GM19238 (cell line): Measurements from ENCODE around the gene L3MBTL1.

ENCODE experiments used
- DNase-seq: peaks from one replicate; pipeline ENCODE4 v3.0.0; 2011; ENCODE audit warnings: low spot score; ENCODE audit not compliant: insufficient read length

L3MBTL1 gene

DNA sequence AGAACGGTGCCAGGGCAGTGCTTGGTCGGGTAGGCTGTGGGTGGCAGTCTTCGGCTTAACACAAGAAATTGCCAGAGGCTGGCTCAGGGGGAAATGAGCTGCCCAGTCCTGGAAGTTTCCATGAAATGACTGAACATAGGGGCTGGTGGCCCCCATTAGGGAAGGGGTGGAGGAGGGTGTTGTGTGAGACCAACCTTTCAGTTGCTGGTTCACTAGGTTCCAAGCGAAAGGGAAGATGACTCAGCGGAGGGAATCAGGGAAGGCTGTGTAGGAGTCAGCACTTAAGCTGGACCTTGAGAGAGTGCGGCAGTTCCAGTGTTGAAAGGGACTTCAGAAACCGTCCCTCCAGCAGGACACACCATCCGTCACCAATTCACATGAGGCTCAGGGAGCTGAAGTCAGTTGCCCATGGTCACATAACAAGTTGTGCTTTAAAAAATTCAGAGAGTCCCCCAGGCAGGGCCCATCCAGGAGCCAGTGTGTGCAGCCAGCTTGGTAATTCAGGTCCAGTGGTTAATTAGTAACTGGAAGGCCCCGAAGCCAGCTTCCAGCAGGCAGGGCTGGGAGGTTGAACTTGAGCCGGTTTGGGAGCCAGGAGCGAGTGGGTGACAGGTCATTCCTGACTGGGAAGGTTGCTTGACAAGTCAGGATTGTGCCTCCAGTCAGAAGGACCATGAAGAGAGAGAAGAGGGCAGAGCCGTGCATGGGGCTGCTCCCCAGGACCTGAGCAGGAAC lies 51.1 kb downstream of the L3MBTL1 start, which contains the start of gene SGK2:
TSS of gene SGK2 (plus strand) at position 616 of the 735 bp plus-strand sequence. CDS start 7,469 bp downstream, outside the sequence.
- no peak for DNase-seq

DNA sequence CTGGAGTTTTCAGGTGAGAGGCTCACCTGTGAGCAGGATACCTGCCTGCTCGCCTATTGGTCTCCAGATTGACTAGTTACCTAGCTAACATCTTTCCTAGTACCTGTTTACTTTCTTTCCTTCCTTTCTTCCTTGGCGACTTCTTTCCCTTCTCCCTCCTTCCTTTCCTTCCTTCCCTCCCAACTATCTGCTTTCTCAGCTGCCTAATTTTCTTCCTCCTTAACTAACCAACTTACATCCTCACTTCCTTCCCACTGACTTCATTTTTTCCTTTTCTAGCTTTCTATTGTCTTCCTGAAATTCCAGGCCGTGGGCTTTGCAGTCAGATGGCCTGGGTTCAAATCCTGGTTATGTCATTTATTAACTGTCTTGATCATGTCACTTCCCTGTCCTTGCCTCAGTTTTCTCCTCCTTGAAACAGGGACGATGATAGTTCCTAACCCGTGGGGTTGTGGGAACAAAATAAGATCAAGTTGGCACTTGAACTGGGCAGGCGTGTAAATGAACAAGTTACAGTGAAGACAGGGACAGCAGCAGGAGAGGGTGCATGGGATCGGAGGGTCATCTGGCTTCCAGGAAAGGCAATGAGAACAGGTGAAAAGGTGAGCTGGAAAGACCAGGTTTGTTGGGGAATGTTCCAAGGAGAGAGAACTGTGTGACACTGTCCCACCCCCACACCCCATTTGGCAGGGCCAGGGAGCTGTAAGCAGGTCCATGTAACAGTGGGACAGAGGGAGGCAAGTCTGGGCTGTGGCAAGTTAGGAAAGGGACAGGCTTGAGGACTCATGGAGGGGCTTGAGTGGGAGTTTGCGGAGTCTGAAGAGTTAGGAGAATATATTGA lies 51.9 kb downstream of the L3MBTL1 start:
- no peak for DNase-seq

GRCh38 chr20:43560974-43561373 lies 53.5 kb downstream of the L3MBTL1 start:
- DNase-seq, result no peak

DNA sequence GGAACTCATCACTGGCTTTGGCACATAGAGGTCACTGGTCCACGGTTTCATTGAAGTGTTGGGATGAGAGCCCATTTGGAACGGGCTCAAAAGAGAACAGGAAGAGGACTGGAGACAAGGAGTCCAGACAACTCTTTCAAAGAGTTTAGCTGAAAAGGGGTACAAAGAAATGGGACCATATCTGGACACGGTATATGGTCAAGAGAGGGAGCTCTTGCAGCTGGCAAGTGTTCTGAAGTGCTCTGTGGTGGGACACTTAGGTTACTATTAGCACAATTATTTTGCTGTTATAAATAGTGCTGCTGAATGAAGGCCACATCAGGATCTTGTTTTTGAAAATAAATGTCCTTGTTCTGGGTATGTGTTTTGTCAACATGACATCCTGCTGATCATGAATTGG lies 55.9 kb downstream of the L3MBTL1 start:
- DNase-seq, result no peak

- DNase-seq, result no peak
Observed at GRCh38 chr20:43563991-43564390, 56.5 kb downstream of the L3MBTL1 start.

DNA sequence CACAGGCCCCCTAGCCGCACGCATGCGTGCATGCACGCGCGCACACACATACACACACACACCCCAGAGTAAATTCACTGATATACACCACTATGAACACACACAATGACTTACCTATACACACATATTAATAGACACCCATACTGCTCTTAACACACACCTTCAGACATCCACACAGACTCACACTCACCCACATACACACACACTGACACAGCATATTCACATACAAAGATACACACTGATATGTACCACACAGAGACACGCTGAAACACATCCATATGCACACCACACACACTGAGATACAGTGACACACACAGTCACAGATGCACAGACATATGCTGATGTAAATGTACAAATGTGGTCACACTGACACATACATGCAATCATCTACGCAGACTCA lies 57.0 kb downstream of the L3MBTL1 start:
- no peak for DNase-seq

DNA sequence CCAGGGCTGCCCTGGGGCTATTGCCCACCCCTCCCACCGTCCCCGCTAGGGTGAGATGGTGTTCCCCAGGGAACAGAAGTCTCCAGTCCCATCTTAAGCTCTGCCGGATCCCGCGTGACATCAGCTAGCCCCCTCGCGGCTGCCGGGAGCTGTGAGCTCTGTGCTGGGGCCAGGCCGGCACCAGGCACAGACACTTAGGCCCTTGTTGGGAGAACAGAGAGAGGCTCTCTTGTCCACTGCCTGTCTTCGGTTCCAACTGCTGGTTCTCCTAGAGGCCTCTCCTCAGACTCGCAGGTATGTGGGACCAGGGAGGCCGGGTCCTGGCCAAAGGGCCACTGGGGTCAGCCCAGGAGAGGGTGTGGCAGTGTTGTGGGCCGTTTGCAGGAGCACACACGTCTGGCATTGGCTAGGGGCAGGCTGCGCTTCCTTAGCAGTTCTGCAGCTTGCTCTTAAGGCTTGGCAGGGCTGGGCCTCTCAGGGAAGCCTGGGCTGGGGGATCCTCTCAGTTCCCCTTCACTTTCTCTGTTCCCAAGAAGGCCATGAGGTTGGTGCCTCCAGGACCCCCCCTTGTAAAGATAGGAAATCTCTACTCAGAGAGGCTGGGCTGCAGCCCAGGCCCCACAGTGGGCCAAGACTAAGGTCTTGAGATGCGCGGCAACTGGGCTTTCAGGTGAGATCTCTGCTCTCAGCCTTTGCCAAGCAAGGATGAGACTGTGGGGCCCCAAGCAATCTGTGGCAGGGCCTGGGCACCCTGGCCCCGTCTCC lies 57.7 kb downstream of the L3MBTL1 start:
- no peak for DNase-seq

DNA sequence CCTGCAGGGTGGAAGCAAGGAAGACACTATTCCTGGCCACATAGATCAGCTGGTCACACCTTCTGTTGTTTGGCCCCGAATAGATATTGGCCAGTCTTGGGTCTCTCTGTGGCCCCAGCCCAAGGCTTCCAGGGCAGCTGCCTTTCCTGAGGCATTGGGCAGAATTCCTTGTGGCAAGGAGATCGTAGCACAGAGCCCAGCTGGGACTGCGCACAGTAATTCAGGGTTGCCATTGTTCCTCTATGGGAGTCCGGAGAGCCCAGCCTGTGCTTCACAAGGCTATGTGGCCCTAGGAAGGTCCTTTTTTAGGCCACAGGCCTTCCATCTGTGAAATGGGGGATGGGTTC lies 58.2 kb downstream of the L3MBTL1 start:
- no peak for DNase-seq

GRCh38 chr20:43567477-43567876 lies 60.0 kb downstream of the L3MBTL1 start:
- no peak for DNase-seq

GRCh38 chr20:43568706-43569105 lies 61.2 kb downstream of the L3MBTL1 start:
- DNase-seq, result no peak

DNA sequence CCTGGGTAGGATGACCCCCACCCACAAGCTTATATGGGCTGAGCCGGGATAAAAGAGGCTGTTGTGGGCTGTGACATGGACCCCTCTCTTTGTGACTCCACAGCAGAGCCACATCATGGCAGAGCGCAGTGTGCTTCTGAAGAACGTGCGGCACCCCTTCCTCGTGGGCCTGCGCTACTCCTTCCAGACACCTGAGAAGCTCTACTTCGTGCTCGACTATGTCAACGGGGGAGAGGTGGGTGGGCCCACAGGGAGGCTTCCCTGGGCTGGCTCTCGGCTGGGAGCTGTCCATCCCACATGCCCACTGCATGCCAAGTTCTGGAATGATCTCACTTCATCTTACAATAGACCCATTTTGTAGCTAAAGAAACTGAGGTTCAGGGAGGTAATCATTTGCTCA lies 61.8 kb downstream of the L3MBTL1 start:
- DNase-seq, result no peak

- DNase-seq, result no peak
Observed at GRCh38 chr20:43570496-43570895, 63.0 kb downstream of the L3MBTL1 start.

DNA sequence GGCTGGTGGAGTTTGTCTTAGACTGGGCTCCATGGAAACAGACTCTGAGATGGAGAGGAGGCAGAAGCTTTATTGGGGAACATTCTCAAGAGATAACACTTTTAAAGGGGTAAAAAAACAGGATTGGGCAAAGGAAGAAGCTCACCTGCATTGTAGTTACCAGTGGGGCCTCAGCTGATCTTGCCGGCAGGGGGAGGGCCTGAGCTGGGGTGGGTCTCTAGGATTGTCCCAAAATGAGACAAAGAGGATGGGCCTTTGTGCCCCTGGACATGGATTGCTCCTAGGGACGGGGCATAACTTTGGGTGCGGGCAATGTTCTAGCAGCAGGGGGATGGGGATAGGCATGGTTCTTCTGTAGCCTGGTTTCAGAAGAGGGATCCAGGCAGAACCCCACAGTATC lies 63.8 kb downstream of the L3MBTL1 start:
- no peak for DNase-seq

DNA sequence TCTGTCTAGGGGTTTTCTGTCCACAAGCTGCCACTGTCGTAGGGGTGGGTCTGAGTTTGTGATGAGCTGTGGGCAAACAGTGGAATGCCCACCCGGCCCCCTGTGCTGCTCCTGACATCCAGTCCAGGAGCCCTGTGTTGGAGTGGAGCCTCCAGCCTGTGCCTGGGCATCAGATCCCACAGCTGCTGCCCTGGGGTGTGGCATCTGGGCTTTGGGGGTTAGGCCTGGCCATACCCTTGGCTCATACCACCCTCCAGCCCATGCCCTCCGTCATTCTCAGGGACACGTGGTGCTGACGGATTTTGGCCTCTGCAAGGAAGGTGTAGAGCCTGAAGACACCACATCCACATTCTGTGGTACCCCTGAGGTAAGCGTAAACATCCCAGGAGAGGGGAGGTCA lies 64.3 kb downstream of the L3MBTL1 start:
- no peak for DNase-seq

DNA sequence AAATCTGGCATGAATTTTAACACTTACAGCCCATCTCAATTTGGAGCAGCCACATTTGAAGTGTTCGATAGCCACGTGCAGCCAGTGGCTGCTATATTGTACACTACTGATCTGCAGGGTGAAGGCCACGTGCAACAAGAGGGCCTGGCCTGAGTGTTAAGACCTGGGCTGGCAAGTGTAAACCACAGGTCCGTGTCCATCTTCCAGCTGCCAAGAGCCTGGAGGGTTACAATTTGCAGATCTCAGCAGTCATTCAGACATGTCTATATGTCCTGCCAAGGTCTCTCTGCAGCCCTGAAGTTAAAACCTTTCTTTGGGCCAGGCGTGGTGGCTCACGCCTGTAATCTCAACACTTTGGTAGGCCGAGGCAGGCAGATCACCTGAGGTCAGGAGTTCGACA lies 65.4 kb downstream of the L3MBTL1 start:
- DNase-seq, result no peak

DNA sequence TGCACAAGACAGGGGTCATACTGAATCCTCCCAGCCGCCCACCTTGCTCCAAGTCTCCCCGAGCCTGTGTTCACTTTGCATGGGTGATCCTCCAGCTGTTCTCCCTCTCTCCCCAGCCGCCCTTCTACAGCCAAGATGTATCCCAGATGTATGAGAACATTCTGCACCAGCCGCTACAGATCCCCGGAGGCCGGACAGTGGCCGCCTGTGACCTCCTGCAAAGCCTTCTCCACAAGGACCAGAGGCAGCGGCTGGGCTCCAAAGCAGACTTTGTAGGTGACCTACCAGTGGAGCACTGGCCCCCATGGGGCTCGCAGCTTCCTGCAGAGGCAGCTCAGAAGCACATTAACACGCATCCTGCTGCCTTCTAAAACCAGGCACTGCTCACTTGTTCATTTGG lies 68.6 kb downstream of the L3MBTL1 start:
- no peak for DNase-seq

GRCh38 chr20:43579861-43580793 lies 72.6 kb downstream of the L3MBTL1 start:
- no peak for DNase-seq

GRCh38 chr20:43583133-43583864 lies 75.8 kb downstream of the L3MBTL1 start:
- no peak for DNase-seq

DNA sequence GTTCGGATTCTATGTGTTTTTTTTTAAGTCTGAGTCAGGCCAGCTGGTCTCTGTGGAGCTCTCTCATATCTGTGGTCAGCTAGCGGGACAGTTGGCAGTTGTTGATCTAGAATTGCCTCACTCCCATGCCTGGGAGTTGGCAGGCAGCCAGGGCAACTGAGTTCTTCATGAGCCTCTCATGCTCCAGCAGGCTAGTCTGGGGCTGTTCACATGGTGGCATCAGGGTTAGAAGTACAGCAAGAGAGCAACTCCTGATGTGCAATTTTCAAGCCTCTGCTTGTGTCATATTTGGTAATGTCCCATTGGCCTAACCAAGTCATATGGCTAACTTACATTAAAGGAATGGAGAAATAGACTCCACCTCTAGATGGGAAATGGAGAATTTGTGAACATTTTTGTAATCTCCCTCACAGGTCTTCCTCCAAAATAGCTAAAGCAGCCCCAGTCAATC lies 76.5 kb downstream of the L3MBTL1 start:
- DNase-seq, result no peak

GRCh38 chr20:43584448-43585136 lies 77.1 kb downstream of the L3MBTL1 start:
- DNase-seq, result no peak
